ENCODE measurements around the gene MAD1L1.

MAD1L1 gene

DNA sequence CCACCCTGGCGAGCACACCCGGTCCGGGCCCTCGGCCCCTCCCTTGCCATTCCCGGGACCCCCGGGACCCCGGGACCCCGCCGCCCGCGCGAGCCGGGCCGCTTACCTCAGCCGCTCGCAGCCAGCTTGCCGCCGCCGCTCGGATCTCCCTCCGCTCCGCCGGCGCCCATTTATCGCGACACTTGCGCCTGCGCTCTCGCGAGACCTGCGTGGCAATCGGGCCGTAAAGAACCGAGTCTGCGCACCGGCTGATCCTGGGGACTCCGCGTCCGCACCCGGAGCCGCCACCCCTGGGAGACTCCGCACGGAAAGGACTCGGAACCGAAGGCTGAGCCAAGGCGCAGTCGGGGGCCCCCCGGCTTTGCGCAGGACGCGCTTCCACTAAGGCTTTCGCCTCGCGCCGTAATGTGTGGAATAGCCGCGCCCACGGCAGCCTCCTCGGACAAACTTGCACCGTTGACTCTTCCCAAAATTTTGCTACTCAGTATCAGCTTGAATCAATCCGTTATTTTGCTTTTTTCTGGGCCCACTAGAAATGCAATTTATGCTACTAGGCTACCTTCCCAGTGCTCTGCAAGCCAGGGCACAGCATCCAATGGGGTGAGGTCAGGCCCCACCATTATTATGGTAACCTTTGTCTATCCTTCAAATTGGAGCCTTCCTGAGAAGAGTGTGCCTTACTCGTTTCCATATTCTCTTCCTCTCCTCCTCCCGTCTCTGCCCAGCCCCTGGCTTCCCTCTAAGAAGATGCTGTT lies at the start of gene MAD1L1:
Gene MAD1L1 (minus strand): TSS at position 180 of the 755 bp plus-strand sequence. CDS start 2,812 bp downstream, outside the sequence.
- H3K36me3 ChIP-seq (ENCODE audit: control insufficient read depth, insufficient read depth, low read length) = peaks cover 63% of the 10 kb centered on the region
- peak within 1 kb of the TSS; percentile 87 for H3K4me3 ChIP-seq (ENCODE audit: low read depth, low read length)
- peak within 1 kb of the TSS; percentile 82 for H3K9ac ChIP-seq (ENCODE audit: low read depth, low read length)
- H3K4me1 ChIP-seq (ENCODE audit: control insufficient read depth, insufficient read depth, low read length) = peaks cover 9% of the 10 kb centered on the region; the same call in 1 of the 2 replicates
- H3K27me3 ChIP-seq (ENCODE audit: control insufficient read depth, insufficient read depth, low read length) = no peaks in the 10 kb centered on the region
- peak within 1 kb of the TSS; percentile 71 for H3K27ac ChIP-seq (ENCODE audit: low read depth, low read length)
- H3K9me3 ChIP-seq (ENCODE audit: control insufficient read depth, insufficient read depth, low read length) = no peaks in the 10 kb centered on the region

DNA sequence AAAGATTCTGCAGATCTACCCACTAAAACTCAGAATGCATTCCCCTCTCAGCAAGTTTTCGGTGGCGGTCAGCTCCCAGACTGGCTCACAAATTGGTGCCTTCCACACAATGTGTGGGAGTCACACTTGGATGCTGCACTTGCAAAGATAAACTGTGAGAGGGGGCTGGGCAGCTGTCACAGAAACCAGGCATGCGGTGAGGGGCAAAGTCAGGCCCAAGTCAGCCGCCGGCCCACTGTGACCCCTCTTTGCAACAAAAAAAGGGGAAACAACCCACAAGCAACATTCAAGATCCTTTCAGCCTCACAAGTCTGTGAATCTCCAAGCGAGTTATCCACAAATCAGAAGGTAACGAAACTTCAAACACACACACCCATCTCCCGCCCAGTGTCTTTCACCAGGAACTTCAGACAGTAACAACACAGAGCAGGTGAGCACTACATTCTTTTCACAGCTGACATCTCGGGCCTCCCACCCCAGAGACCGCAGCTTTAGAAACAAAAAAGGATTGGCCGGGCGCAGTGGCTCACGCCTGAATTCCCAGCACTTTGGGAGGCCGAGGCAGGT lies 49.5 kb upstream of the MAD1L1 start:
- Histone ChIP-seq H3K4me1 (ENCODE audit: control insufficient read depth, insufficient read depth, low read length) (no peaks in the 10 kb centered on the region), H3K36me3 (ENCODE audit: control insufficient read depth, insufficient read depth, low read length) (peaks cover 4% of the 10 kb centered on the region; the same call in 1 of the 2 replicates), H3K9me3 (ENCODE audit: control insufficient read depth, insufficient read depth, low read length) (no peaks in the 10 kb centered on the region), H3K27me3 (ENCODE audit: control insufficient read depth, insufficient read depth, low read length) (no peaks in the 10 kb centered on the region), H3K4me3 (ENCODE audit: low read depth, low read length) (no peak overlapping the region), H3K27ac (ENCODE audit: low read depth, low read length) (no peak overlapping the region), H3K9ac (ENCODE audit: low read depth, low read length) (no peak overlapping the region)

DNA sequence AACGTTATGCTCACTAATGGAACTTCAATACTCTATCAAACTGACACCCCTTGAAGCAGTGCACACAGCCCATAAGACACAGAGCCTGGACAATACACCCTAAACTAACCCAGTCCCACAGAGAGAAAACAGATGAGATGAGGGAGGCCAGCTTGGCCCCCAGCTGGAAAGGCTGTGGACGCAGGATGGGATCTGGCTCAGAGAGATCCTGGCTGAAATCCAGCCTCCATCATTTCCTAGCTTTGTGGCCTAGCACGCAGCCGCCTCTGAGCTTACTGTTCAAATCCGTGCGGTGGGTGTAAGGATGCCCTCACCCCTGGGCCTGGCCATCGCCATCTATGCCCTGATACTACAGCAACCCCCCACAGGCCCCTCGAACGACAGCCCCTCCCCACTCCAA lies 48.8 kb upstream of the MAD1L1 start:
- Histone ChIP-seq H3K36me3 (ENCODE audit: control insufficient read depth, insufficient read depth, low read length) (peaks cover 6% of the 10 kb centered on the region; the same call in 1 of the 2 replicates), H3K4me1 (ENCODE audit: control insufficient read depth, insufficient read depth, low read length) (no peaks in the 10 kb centered on the region), H3K9me3 (ENCODE audit: control insufficient read depth, insufficient read depth, low read length) (no peaks in the 10 kb centered on the region), H3K27me3 (ENCODE audit: control insufficient read depth, insufficient read depth, low read length) (no peaks in the 10 kb centered on the region), H3K27ac (ENCODE audit: low read depth, low read length) (no peak overlapping the region), H3K9ac (ENCODE audit: low read depth, low read length) (no peak overlapping the region), H3K4me3 (ENCODE audit: low read depth, low read length) (no peak overlapping the region)

DNA sequence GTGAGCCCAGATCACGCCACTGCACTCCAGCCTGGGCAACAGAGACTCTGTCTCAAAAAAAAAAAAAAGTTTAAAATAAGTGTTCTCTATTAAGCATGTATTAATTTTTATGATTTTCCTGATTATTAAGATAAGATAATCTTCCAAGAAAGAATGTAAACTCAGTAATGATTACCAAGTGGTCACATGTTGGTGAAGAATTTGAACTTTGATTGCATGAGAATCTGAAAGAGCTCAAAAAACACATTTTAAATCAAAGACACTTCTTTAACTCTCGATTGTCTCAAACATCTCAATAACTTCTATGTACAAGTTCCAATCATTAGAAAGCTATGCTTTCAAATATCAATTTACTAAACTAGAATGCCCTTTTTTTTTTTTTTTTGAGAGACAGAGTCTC lies 47.7 kb upstream of the MAD1L1 start:
- Histone ChIP-seq H3K36me3 (ENCODE audit: control insufficient read depth, insufficient read depth, low read length) (peaks cover 6% of the 10 kb centered on the region; the same call in 1 of the 2 replicates), H3K27ac (ENCODE audit: low read depth, low read length) (no peak overlapping the region), H3K4me3 (ENCODE audit: low read depth, low read length) (no peak overlapping the region), H3K27me3 (ENCODE audit: control insufficient read depth, insufficient read depth, low read length) (no peaks in the 10 kb centered on the region), H3K9ac (ENCODE audit: low read depth, low read length) (no peak overlapping the region), H3K9me3 (ENCODE audit: control insufficient read depth, insufficient read depth, low read length) (no peaks in the 10 kb centered on the region), H3K4me1 (ENCODE audit: control insufficient read depth, insufficient read depth, low read length) (no peaks in the 10 kb centered on the region)

DNA sequence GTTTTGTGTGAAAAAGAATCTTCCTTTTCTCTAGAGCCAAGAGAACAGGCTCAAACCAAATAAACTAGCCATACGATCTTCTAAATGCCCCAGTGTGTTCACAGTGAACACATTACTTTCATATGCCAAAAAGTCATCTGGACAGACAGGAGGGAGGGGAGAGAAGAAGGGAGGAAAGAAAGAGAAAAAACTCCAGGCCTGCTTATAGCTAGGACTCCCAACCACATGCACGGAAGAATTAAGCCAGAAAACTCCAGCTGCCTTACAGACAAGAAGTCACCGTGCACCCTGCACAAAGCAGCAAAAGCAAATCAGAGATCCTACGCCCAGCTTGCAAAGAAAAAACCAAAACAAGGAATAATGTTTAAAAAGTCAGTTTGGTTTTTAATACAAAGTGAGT lies 47.2 kb upstream of the MAD1L1 start:
- Histone ChIP-seq H3K4me3 (ENCODE audit: low read depth, low read length) (no peak overlapping the region), H3K9me3 (ENCODE audit: control insufficient read depth, insufficient read depth, low read length) (no peaks in the 10 kb centered on the region), H3K36me3 (ENCODE audit: control insufficient read depth, insufficient read depth, low read length) (peaks cover 10% of the 10 kb centered on the region; the same call in 1 of the 2 replicates), H3K9ac (ENCODE audit: low read depth, low read length) (no peak overlapping the region), H3K4me1 (ENCODE audit: control insufficient read depth, insufficient read depth, low read length) (no peaks in the 10 kb centered on the region), H3K27ac (ENCODE audit: low read depth, low read length) (no peak overlapping the region), H3K27me3 (ENCODE audit: control insufficient read depth, insufficient read depth, low read length) (no peaks in the 10 kb centered on the region)

DNA sequence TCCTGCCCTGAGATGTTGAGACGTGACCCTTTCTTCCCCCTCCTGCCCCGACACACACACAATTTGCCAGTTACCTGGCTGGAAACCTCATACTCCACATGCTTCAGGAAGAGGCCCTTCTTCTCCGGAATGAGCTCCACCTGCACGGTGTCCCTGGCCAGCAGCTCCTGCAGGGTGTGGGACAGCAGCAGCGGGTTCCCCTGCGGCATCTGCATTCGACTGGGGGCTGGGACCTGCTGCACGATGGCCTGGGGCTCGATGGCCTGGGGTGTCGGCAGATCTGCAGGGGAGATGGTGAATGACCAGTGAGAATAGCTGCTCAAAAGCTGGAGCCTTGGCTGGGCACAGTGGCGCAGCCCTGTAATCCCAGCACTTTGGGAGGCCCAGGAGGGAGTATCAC lies 45.3 kb upstream of the MAD1L1 start:
- Histone ChIP-seq H3K9me3 (ENCODE audit: control insufficient read depth, insufficient read depth, low read length) (no peaks in the 10 kb centered on the region), H3K27me3 (ENCODE audit: control insufficient read depth, insufficient read depth, low read length) (no peaks in the 10 kb centered on the region), H3K9ac (ENCODE audit: low read depth, low read length) (no peak overlapping the region), H3K4me3 (ENCODE audit: low read depth, low read length) (no peak overlapping the region), H3K36me3 (ENCODE audit: control insufficient read depth, insufficient read depth, low read length) (peaks cover 18% of the 10 kb centered on the region), H3K4me1 (ENCODE audit: control insufficient read depth, insufficient read depth, low read length) (no peaks in the 10 kb centered on the region), H3K27ac (ENCODE audit: low read depth, low read length) (no peak overlapping the region)

DNA sequence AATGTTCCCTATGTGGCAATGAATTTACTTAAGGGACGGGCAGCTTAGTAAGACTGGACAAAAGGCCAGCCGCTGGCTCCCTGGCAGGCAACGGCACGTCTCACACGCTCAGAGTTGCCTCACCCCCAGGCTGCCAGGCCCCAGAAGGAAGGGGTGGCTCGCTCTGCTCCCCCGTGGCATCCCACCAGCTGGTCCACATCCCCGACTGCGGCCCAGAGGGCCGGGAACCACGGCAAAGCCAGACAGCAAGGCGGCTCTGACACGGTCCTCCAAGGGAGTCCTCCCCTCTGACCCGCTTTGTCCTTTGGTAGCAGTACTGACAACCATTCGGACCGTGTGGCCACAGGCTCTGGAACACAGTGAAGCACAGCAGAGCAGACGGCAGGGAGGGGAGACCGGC lies 43.4 kb upstream of the MAD1L1 start:
- Histone ChIP-seq H3K9me3 (ENCODE audit: control insufficient read depth, insufficient read depth, low read length) (no peaks in the 10 kb centered on the region), H3K4me3 (ENCODE audit: low read depth, low read length) (no peak overlapping the region), H3K9ac (ENCODE audit: low read depth, low read length) (no peak overlapping the region), H3K4me1 (ENCODE audit: control insufficient read depth, insufficient read depth, low read length) (no peaks in the 10 kb centered on the region), H3K27ac (ENCODE audit: low read depth, low read length) (no peak overlapping the region), H3K36me3 (ENCODE audit: control insufficient read depth, insufficient read depth, low read length) (peaks cover 24% of the 10 kb centered on the region), H3K27me3 (ENCODE audit: control insufficient read depth, insufficient read depth, low read length) (no peaks in the 10 kb centered on the region)

DNA sequence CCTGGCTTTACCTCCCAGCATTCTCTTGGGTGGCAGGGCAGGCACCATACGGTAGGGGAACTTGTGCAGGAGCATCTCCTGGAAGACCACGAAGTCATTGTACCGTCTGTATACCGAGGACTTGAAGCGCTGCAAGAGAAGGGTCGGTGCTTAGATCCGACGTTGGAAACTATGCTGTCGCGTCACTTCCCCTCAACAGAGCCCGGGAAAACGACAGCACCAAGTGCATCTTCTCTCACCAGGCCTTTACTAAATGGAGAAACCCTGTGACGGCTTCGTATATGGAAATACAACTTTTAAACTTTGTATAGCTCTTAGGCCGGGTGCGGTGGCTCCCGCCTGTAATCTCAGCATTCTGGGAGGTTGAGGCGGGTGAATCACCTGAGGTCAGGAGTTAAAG lies 42.4 kb upstream of the MAD1L1 start:
- Histone ChIP-seq H3K9ac (ENCODE audit: low read depth, low read length) (no peak overlapping the region), H3K36me3 (ENCODE audit: control insufficient read depth, insufficient read depth, low read length) (peaks cover 24% of the 10 kb centered on the region), H3K4me1 (ENCODE audit: control insufficient read depth, insufficient read depth, low read length) (no peaks in the 10 kb centered on the region), H3K27me3 (ENCODE audit: control insufficient read depth, insufficient read depth, low read length) (no peaks in the 10 kb centered on the region), H3K27ac (ENCODE audit: low read depth, low read length) (no peak overlapping the region), H3K9me3 (ENCODE audit: control insufficient read depth, insufficient read depth, low read length) (no peaks in the 10 kb centered on the region), H3K4me3 (ENCODE audit: low read depth, low read length) (no peak overlapping the region)

DNA sequence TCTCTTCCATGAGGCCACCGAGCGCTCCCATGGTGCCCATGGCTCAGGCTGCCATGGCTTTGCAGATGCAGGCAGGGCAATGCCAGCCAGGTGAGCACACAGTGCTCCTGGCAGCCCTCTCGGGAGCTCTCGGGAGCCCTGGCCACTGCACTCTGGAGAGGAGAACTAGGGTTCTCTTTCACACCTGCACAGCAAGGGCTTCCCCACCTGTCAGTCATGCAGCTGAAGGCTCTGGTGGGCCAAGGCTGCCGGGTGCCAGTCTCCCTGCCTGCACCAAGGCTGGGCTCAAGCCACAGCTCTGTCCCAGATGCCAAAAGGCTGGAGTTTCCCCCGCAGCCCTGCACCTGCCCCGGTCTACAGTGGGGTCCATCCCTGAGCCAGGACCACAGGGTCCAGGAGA lies 41.9 kb upstream of the MAD1L1 start:
- H3K4me1 ChIP-seq (ENCODE audit: control insufficient read depth, insufficient read depth, low read length) = peaks cover 4% of the 10 kb centered on the region; the same call in 1 of the 2 replicates
- no peaks in the 10 kb centered on the region for H3K27me3 ChIP-seq (ENCODE audit: control insufficient read depth, insufficient read depth, low read length)
- no peaks in the 10 kb centered on the region for H3K9me3 ChIP-seq (ENCODE audit: control insufficient read depth, insufficient read depth, low read length)
- no peak overlapping the region for H3K9ac ChIP-seq (ENCODE audit: low read depth, low read length)
- no peak overlapping the region for H3K27ac ChIP-seq (ENCODE audit: low read depth, low read length)
- no peak overlapping the region for H3K4me3 ChIP-seq (ENCODE audit: low read depth, low read length)
- H3K36me3 ChIP-seq (ENCODE audit: control insufficient read depth, insufficient read depth, low read length) = peaks cover 24% of the 10 kb centered on the region

DNA sequence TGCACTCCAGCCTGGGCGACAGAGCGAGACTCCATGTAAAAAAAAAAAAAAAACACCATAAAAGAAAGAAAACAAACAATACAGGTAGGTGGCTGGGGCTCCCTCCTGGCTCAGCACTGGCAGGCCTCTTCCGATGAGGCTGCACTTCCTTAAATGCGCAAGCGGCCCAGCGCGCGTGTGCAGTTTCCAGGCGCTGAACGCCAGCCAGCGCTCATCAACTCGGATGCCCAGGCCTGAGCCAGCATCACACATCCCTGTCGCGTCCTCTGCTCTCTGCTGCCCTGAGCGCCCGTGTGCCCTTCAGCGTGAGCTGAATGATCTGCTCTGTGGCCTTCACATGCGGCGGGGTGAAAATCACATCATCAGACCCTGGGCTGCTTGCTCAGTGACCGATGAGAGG lies 41.1 kb upstream of the MAD1L1 start:
- H3K4me1 ChIP-seq (ENCODE audit: control insufficient read depth, insufficient read depth, low read length) = peaks cover 6% of the 10 kb centered on the region; the same call in 1 of the 2 replicates
- no peak overlapping the region for H3K4me3 ChIP-seq (ENCODE audit: low read depth, low read length)
- H3K9ac ChIP-seq (ENCODE audit: low read depth, low read length) = no peak overlapping the region
- no peaks in the 10 kb centered on the region for H3K9me3 ChIP-seq (ENCODE audit: control insufficient read depth, insufficient read depth, low read length)
- H3K27ac ChIP-seq (ENCODE audit: low read depth, low read length) = no peak overlapping the region
- H3K27me3 ChIP-seq (ENCODE audit: control insufficient read depth, insufficient read depth, low read length) = no peaks in the 10 kb centered on the region
- peaks cover 24% of the 10 kb centered on the region for H3K36me3 ChIP-seq (ENCODE audit: control insufficient read depth, insufficient read depth, low read length)

DNA sequence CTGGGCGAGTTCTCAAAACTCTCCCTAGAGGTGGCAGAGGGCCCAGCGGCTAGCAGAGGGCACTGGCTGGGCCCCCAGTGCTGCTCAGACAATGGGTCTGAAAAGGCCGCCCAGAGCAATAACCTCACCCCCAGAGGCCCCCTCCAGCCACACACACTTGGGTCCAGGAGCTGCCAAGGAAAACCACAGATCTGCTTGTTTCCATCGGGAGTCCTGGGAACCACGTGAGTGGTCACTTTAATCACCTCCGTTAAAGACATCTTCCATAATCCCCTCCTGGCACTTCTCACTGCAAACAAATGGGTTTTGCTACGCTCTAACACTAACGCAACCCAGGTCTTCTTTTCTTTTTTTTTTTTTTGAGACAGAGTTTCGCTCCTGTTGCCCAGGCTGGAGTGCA lies 39.3 kb upstream of the MAD1L1 start:
- H3K4me1 ChIP-seq (ENCODE audit: control insufficient read depth, insufficient read depth, low read length) = peaks cover 6% of the 10 kb centered on the region; the same call in 1 of the 2 replicates
- peaks cover 18% of the 10 kb centered on the region for H3K36me3 ChIP-seq (ENCODE audit: control insufficient read depth, insufficient read depth, low read length)
- H3K27me3 ChIP-seq (ENCODE audit: control insufficient read depth, insufficient read depth, low read length) = no peaks in the 10 kb centered on the region
- H3K4me3 ChIP-seq (ENCODE audit: low read depth, low read length) = no peak overlapping the region
- H3K9ac ChIP-seq (ENCODE audit: low read depth, low read length) = no peak overlapping the region
- no peaks in the 10 kb centered on the region for H3K9me3 ChIP-seq (ENCODE audit: control insufficient read depth, insufficient read depth, low read length)
- no peak overlapping the region for H3K27ac ChIP-seq (ENCODE audit: low read depth, low read length)
